AG10803 (cell line): ENCODE results near the gene DACH1.
"Not testable (repeated sequence)": the region's sequence is repeated elsewhere in the genome, so short reads cannot be mapped to it uniquely, and the experiment has no call there.

Experiments used
- DNase-seq: peaks from one replicate; pipeline ENCODE4 v3.0.0; 2010; ENCODE audit warnings: low read depth
- H3K4me3 ChIP-seq: 2 replicates; pipeline ENCODE4 v1.5.1; 2011; ENCODE audit warnings: mild to moderate bottlenecking, low read length, control low read depth
- CTCF ChIP-seq: conservative IDR thresholded peaks from 2 replicates; pipeline ENCODE4 v1.5.1; 2011; ENCODE audit warnings: mild to moderate bottlenecking, low read length, control low read depth, inconsistent platforms

Gene DACH1

GRCh38 chr13:71867131-71867814 is at the start of gene DACH1:
TSS of gene DACH1 (minus strand) at chr13:71867204.
- no peak for TF ChIP-seq CTCF

GRCh38 chr13:71913717-71914116 is 46.7 kb upstream of the DACH1 start:
- no peak for TF ChIP-seq CTCF
- DNase-seq: no peak

More at GRCh38 chr13:71867131-71867814, at the start of gene DACH1:
- H3K4me3 ChIP-seq: peak within 1 kb of the TSS; percentile 54
- DNase-seq: peak; percentile 20

GRCh38 chr13:71912524-71912923 is 45.5 kb upstream of the DACH1 start:
- no peak for TF ChIP-seq CTCF
- DNase-seq: no peak
- H3K4me3 ChIP-seq: no peak overlapping the region

More at GRCh38 chr13:71913717-71914116, 46.7 kb upstream of the DACH1 start:
- H3K4me3 ChIP-seq: no peak overlapping the region

GRCh38 chr13:71906448-71906847 is 39.4 kb upstream of the DACH1 start:
- no peak for DNase-seq
- no peak overlapping the region for H3K4me3 ChIP-seq
- TF ChIP-seq CTCF: no peak

GRCh38 chr13:71902676-71903075 is 35.7 kb upstream of the DACH1 start:
- no peak for DNase-seq
- no peak overlapping the region for H3K4me3 ChIP-seq
- no peak for TF ChIP-seq CTCF

- not testable (repeated sequence) for H3K4me3 ChIP-seq, DNase-seq
Observed at GRCh38 chr13:71893506-71893905, 26.5 kb upstream of the DACH1 start.

GRCh38 chr13:71886880-71887279 is 19.9 kb upstream of the DACH1 start:
- no peak overlapping the region for H3K4me3 ChIP-seq
- no peak for DNase-seq
- TF ChIP-seq CTCF: no peak
